Nucleus accumbens (tissue), 56 donors: ENCODE measurements around the gene C1orf21.

Experiments
- DNase-seq, 56 donors: peaks; one replicate each; lab custom pipeline; 2025; lab: John Stamatoyannopoulos, UW

The C1orf21 gene

GRCh38 chr1:184479435-184480167, 92.8 kb downstream of the C1orf21 start:
- DNase-seq = no peak

GRCh38 chr1:184480736-184481135, 93.9 kb downstream of the C1orf21 start:
- DNase-seq = no peak

GRCh38 chr1:184482136-184482535, 95.3 kb downstream of the C1orf21 start:
- peak in 15 of 56 donors; percentile 5 to 51 (median 21) for DNase-seq

GRCh38 chr1:184483101-184483683, 96.4 kb downstream of the C1orf21 start:
- DNase-seq = no peak

- DNase-seq = no peak
These were observed 99.2 kb downstream of the C1orf21 start for GRCh38 chr1:184485751-184486723.

- no peak for DNase-seq
These were observed 100.1 kb downstream of the C1orf21 start for GRCh38 chr1:184486761-184487445.

- DNase-seq = no peak
These were observed 100.8 kb downstream of the C1orf21 start for GRCh38 chr1:184487531-184488193.

- DNase-seq = no peak
These were observed 103.1 kb downstream of the C1orf21 start for GRCh38 chr1:184489908-184490307.

- no peak for DNase-seq
These were observed 105.7 kb downstream of the C1orf21 start for GRCh38 chr1:184492536-184492935.

GRCh38 chr1:184493987-184494388, 107.2 kb downstream of the C1orf21 start:
- DNase-seq = no peak

GRCh38 chr1:184494929-184495328, 108.1 kb downstream of the C1orf21 start:
- DNase-seq = no peak

- no peak for DNase-seq
These were observed 111.3 kb downstream of the C1orf21 start for GRCh38 chr1:184497959-184498723.

- no peak for DNase-seq
These were observed 112.8 kb downstream of the C1orf21 start for GRCh38 chr1:184499616-184500015.

GRCh38 chr1:184502161-184502560, 115.3 kb downstream of the C1orf21 start:
- DNase-seq = no peak

- DNase-seq = no peak
These were observed 116.5 kb downstream of the C1orf21 start for GRCh38 chr1:184503221-184503749.

- DNase-seq = peak in 1 of 56 donors; percentile 6
These were observed 117.5 kb downstream of the C1orf21 start for GRCh38 chr1:184504040-184504954.

- DNase-seq = no peak
These were observed 118.1 kb downstream of the C1orf21 start for GRCh38 chr1:184504955-184505338.

GRCh38 chr1:184506481-184506880, 119.7 kb downstream of the C1orf21 start:
- DNase-seq = no peak
